ENCODE data around the gene GPC3.
A peak's percentile ranks its signal among the peaks of the same experiment; 100 is the strongest.
"Not testable (repeated sequence)": the region's sequence is repeated elsewhere in the genome, so short reads cannot be mapped to it uniquely, and the experiment has no call there.

The GPC3 gene

GRCh38 chrX:134020910-134021309, 35.5 kb upstream of the GPC3 start:
- DNase-seq (ENCODE audit: low read depth): no peak
- TF ChIP-seq CTCF (conservative IDR thresholded peaks at IDR 0.05; ENCODE audit: low read depth, low read length): no peak

GRCh38 chrX:134019567-134020206, 34.3 kb upstream of the GPC3 start:
- no peak for TF ChIP-seq CTCF (conservative IDR thresholded peaks at IDR 0.05; ENCODE audit: low read depth, low read length)

More at GRCh38 chrX:134020910-134021309, 35.5 kb upstream of the GPC3 start:
- no peak overlapping the region for H3K4me3 ChIP-seq (ENCODE audit: low read depth, low read length)

GRCh38 chrX:134016309-134016708, 30.9 kb upstream of the GPC3 start:
- not testable (repeated sequence) for H3K4me3 ChIP-seq (ENCODE audit: low read depth, low read length); DNase-seq (ENCODE audit: low read depth)

More at GRCh38 chrX:134019567-134020206, 34.3 kb upstream of the GPC3 start:
- no peak overlapping the region for H3K4me3 ChIP-seq (ENCODE audit: low read depth, low read length)
- DNase-seq (ENCODE audit: low read depth): no peak

- DNase-seq (ENCODE audit: low read depth); H3K4me3 ChIP-seq (ENCODE audit: low read depth, low read length): not testable (repeated sequence)
These were observed 30.1 kb upstream of the GPC3 start for GRCh38 chrX:134015510-134015909.

- no peak overlapping the region for H3K4me3 ChIP-seq (ENCODE audit: low read depth, low read length)
- no peak for DNase-seq (ENCODE audit: low read depth)
- no peak for TF ChIP-seq CTCF (conservative IDR thresholded peaks at IDR 0.05; ENCODE audit: low read depth, low read length)
These were observed 28.1 kb upstream of the GPC3 start for GRCh38 chrX:134013524-134013923.

GRCh38 chrX:134013092-134013497, 27.7 kb upstream of the GPC3 start:
- no peak for TF ChIP-seq CTCF (conservative IDR thresholded peaks at IDR 0.05; ENCODE audit: low read depth, low read length)
- DNase-seq (ENCODE audit: low read depth): peak; percentile 2
- no peak overlapping the region for H3K4me3 ChIP-seq (ENCODE audit: low read depth, low read length)

GRCh38 chrX:134010690-134011089, 25.3 kb upstream of the GPC3 start:
- TF ChIP-seq CTCF (conservative IDR thresholded peaks at IDR 0.05; ENCODE audit: low read depth, low read length): no peak
- DNase-seq (ENCODE audit: low read depth): no peak
- H3K4me3 ChIP-seq (ENCODE audit: low read depth, low read length): no peak overlapping the region

GRCh38 chrX:134007716-134008115, 22.3 kb upstream of the GPC3 start:
- no peak for DNase-seq (ENCODE audit: low read depth)
- H3K4me3 ChIP-seq (ENCODE audit: low read depth, low read length): no peak overlapping the region
- TF ChIP-seq CTCF (conservative IDR thresholded peaks at IDR 0.05; ENCODE audit: low read depth, low read length): no peak

Measured in choroid plexus epithelial cell (primary cell).